Stimulated activated CD4-positive, alpha-beta T cell treated with anti-CD3 and anti-CD28 coated beads, Interleukin-12 subunit alpha, Interleukin-12 subunit beta, amount 100 ng/mL, for 4 hours (primary cell): ENCODE measurements around the gene ATP8B3.

Source experiments
- DNase-seq: peaks from one replicate; pipeline ENCODE4 v3.0.0-alpha.2; 2020

The ATP8B3 gene

DNA sequence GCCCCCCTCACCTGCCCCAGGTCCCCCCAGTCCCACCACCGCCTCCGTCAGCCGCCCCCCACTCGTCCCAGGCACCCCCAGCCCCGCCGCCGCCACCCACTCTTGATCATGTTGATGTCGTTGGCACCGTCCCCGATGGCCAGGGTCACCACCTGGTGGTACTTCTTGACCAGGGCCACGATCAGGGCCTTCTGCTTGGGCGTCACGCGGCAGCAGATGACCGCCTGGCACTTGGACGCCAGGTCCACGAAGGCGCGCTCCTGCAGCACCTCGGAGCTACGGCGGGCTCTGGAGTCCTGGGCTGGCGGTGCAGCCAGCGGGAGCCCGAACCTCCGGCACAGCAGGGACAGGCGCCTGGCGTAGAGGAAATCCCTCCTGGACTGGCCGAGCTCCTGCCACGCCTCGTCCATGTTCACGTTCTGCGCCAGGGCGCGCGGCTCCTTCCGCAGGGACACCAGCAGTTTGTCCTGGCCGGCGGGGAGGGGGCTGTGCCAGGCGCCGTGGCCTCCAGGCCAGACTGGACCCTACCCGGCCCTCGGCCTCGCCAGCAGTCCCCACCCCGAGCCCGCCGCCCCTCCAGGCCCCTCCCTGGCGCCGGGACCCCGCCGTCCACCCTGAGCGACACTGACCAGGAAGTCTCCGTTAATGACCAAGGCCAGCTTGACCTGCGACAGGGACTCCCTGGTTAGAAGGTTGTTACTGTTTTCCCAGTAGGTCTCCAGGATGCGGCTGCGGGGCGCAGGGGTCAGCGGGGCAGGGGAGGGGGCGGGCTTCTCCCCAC lies 22.6 kb downstream of the ATP8B3 start:
- no peak for DNase-seq

DNA sequence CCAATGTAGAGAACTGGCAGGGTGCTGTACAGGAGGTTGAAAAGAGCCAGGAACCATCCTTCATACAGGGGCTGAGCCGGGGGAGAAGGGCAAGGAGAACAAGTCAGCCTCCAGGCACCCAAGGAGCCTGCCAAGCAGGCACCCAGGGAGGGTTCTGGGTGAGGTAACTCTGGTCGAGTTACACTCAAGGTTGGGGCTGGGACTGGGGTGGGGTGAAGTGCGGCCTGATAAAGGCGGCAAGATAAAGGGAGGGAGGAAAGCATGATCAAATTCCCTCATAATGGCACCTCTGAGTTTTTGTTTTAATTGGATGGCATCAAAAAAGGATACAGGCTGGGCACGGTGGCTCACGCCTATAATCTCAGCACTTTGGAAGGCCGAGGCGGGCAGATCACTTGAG lies 25.0 kb downstream of the ATP8B3 start:
- DNase-seq, result no peak

- DNase-seq, result no peak
These were observed 25.4 kb downstream of the ATP8B3 start for GRCh38 chr19:1786668-1787067.

GRCh38 chr19:1785310-1785709 lies 26.8 kb downstream of the ATP8B3 start:
- no peak for DNase-seq

DNA sequence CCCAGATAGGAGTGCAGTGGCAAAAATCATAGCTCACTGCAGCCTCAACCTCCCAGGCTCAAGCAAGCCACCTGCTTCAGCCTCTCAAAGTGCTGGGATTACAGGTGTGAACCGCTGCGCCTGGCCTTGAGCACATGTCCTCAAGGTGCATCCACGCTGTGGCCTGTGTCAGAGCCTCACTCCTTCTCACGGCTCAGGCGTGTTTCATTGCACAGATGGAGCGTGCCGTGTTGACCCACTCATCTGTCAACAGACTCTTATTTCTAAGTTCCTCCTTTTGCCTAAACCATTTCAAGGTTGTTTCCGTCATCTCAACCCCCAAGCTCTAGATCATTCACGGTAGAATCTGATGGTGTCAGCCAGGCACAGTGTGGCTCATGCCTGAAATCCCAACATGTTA lies 28.2 kb downstream of the ATP8B3 start:
- DNase-seq, result no peak

GRCh38 chr19:1783354-1783753 lies 28.7 kb downstream of the ATP8B3 start:
- DNase-seq, result no peak

DNA sequence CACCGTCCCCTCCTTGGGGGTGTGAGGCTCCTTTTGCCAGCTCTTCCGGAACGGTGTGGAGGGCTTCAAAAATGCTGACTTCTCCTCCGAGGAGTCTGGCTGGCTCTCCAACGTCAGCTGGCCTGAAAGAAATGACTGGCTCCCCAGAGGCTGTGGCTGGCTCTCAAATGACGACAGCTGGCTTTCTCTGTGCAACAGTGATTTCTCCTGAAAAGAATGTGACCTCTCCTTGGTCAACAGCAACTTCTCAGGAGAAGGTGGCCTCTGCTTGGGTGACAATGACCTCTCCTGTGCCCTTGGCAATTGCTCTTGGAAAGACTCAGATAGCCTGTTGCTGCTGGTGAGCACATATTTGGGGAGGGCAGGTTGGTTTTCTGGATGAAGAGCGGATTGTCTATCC lies 29.6 kb downstream of the ATP8B3 start:
- no peak for DNase-seq

- no peak for DNase-seq
These were observed 31.7 kb downstream of the ATP8B3 start for GRCh38 chr19:1780272-1780958.

DNA sequence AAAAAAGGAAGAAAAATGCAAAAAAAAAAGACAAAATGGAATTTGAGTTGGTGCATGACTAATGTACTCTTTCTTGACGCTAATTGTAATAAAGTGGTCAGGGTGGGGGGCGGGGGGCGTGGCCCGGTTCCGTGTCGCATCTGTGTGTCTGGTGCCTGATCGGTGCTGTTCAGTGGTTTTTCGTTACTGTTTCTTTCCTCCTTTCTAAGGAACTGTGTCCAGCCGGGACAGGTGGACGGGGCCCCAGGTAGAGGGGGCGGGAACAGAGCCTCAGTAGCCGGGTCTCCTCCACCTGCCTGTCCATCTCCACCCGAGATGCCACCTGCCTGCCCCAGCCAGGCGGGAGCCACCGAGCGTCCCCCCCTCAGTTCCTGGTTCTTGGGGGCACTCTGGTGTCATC lies 32.5 kb downstream of the ATP8B3 start:
- no peak for DNase-seq

DNA sequence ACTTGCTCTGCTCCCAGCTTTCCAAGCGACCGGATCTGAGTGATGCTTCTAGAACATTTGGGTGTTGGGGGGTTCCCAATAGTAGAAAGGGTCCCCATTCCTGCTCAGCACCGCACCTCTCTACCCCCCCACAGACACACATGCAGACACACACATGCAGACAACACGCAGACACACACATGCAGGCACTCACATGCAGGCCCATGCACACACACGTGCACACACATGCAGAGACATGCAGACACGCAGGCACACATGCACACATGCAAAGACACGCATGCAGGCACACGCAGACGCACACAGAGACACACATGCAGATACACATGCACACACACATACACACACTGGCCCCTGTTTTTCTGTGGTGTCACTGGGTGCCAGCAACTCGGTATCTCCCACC lies 34.9 kb downstream of the ATP8B3 start:
- no peak for DNase-seq

GRCh38 chr19:1776606-1777147 lies 35.4 kb downstream of the ATP8B3 start:
- no peak for DNase-seq

GRCh38 chr19:1775951-1776605 lies 36.0 kb downstream of the ATP8B3 start:
- no peak for DNase-seq

DNA sequence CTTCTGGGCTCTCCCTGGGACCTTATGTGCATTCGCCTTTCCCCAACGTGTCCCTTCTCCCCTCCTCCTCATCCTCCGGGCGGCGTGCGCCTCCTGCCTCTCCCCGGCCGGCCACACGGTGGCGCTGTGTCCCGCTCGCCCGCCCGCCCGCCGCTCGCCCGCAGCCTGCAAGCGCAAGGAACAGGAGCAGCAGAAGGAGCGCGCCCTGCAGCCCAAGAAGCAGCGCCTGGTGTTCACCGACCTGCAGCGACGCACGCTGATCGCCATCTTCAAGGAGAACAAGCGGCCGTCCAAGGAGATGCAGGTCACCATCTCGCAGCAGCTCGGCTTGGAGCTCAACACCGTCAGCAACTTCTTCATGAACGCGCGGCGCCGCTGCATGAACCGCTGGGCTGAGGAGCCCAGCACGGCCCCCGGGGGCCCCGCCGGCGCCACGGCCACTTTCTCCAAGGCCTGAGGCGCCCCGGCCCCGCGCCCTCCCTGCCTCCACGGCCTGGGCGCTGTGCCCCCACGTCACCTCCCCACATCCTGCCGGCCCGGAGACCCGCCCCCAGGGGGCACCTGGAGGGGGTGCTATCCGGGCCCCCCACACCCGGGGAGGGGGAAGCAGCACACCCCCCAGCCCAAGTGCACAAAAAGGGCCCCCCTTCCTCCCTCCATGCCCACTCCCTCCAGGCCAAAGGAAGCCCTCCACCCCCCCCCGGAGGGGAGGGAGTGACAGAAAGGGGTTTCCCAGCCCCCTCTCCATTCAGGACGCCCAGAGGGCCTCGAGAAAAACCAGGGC lies 36.9 kb downstream of the ATP8B3 start:
- DNase-seq, result peak; percentile 20

GRCh38 chr19:1773184-1773583 lies 38.9 kb downstream of the ATP8B3 start:
- no peak for DNase-seq

DNA sequence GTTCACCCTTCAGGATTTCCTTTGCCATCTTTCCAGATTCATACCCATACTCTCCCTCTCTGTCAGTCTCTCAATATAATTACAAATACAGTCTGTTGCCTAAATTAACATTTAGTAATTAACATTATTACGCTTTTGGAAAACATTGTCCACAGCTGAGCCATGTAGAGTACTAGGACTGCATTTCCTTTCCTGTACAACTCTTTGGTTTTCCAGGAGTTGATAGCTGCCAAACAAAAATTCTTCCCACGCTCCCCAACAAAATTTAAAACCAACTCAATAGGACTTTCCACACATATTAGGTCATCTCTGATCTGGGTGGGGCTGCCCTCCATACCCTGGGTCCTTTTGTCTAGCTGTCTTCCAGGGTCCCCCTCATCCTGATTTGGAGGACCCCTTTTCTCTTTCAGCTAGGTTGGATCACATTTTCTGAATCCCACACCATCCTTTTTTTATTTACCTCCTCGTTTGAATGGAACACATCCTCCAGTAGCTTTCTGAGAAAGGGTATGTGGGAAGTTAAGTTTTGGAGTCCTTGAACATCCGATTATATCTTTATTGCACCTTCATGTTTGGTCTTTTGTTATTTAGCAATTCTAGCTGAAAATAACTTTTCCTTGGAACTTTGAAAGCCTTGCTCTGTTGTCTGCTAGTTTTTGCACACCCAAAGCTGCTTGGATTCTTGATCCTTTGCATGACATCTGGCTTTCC lies 41.1 kb downstream of the ATP8B3 start:
- no peak for DNase-seq

DNA sequence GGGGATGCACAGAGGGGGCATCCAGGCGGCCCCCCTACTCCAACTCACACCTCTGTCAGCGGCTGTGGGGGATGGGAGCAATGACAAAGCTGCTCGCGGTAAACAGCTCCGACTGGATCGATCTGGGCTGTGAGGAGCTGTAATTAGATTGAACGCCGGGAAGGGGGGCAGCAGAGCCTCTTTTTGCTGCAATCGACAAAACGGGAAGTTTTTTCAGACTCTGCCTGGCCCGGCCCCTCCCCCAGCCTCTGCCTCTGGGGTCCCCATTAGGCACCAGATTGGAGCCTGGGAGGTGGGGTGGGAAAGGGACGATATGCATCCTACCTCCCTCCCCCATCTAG lies 42.5 kb downstream of the ATP8B3 start:
- no peak for DNase-seq

GRCh38 chr19:1768918-1769644 lies 43.0 kb downstream of the ATP8B3 start:
- no peak for DNase-seq

DNA sequence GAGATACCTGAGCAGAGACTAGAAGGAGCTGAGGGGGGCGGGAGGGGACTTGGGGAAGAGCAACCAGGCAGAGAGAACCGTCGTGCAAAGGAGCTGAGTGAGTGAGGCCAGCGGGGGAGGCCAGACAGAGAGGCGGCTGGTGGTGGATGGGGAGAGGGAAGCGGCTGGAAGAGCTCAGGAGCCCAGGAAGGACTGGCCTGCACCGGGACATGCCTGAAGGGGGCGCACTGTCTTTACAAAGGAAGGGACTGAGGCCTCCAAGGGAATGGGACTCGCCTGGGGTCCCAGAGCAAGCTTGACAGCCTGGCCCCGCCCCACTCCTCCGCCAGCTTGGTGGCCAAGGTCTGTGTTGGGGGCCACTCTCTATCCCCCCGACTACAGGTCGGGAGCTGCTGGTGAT lies 43.8 kb downstream of the ATP8B3 start:
- no peak for DNase-seq

DNA sequence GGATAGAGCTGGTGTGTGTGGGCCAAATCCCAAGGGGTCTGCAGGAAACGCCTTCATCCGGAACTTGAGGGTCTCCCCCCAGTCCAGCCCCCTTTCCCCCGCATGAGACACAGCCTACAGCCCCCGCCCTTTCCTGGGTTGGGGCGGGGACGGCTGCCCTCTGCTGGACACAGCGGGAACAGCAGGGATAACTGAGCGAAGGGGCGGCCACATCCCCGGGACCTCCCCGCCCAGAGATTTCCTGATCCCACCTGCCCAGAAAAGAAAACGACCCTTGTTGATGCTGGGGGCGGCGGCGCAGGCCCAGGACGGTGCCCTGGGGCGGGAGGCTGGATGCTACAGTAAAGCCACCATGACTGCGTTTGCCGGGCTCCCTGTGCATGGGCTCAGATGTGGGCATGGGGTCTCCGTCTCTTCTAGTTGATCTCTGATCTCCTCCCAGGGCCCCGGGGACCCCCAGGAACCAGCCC lies 44.6 kb downstream of the ATP8B3 start:
- DNase-seq, result peak; percentile 60

- no peak for DNase-seq
These were observed 45.2 kb downstream of the ATP8B3 start for GRCh38 chr19:1766800-1767352.
